Nephron (organoid): Measurements from ENCODE around the gene ADTRP.

Experiments
- H3K27ac Mint-ChIP-seq, 3 experiments: 2 replicates each; pipeline ENCODE4 v1.8.0; 2020; ENCODE audit warnings: mixed read lengths in 3 of 3, mild to moderate bottlenecking in 2 of 3, moderate library complexity in 1 of 3
- H3K27me3 Mint-ChIP-seq: 2 replicates; pipeline ENCODE4 v1.8.0; 2021; ENCODE audit warnings: low read depth, mild to moderate bottlenecking, moderate library complexity, mixed read lengths
- H3K36me3 Mint-ChIP-seq: 2 replicates; pipeline ENCODE4 v1.8.0; 2020; ENCODE audit warnings: low read depth, mixed read lengths
- H3K4me1 Mint-ChIP-seq: 2 replicates; pipeline ENCODE4 v1.8.0; 2020; ENCODE audit warnings: mixed read lengths
- H3K4me3 Mint-ChIP-seq, 3 experiments: 2 replicates each; pipeline ENCODE4 v1.8.0; 2020; ENCODE audit warnings: mild to moderate bottlenecking in 3 of 3, mixed read lengths in 3 of 3, moderate library complexity in 2 of 3
- H3K9me3 Mint-ChIP-seq: 2 replicates; pipeline ENCODE4 v1.8.0; 2020; ENCODE audit warnings: mixed read lengths
- CTCF ChIP-seq, 3 experiments: fragments of 200-600 bp; sonication (generic); IDR thresholded peaks; one replicate each; pipeline ENCODE4 v1.5.0; 2021; ENCODE audit warnings: antibody characterized with exemption in 3 of 3; ENCODE audit not compliant: unreplicated experiment in 3 of 3

Gene ADTRP

GRCh38 chr6:11705069-11705468 is 73.5 kb downstream of the ADTRP start:
- no peaks in the 10 kb centered on the region for H3K9me3 Mint-ChIP-seq
- no peak overlapping the region for H3K4me3 Mint-ChIP-seq
- peaks cover 4% of the 10 kb centered on the region for H3K27me3 Mint-ChIP-seq
- H3K36me3 Mint-ChIP-seq, result no peaks in the 10 kb centered on the region
- H3K4me1 Mint-ChIP-seq, result peaks cover 29% of the 10 kb centered on the region
- no peak for TF ChIP-seq CTCF (IDR thresholded peaks at IDR 0.05; ENCODE audit: unreplicated experiment in 3 of 3)
- H3K27ac Mint-ChIP-seq, result no peak overlapping the region

- H3K27ac Mint-ChIP-seq, result no peak overlapping the region
Observed at GRCh38 chr6:11703725-11704124, 74.9 kb downstream of the ADTRP start.

GRCh38 chr6:11702500-11703130 is 76.0 kb downstream of the ADTRP start:
- peaks cover 4% of the 10 kb centered on the region for H3K27me3 Mint-ChIP-seq
- H3K4me3 Mint-ChIP-seq, result no peak overlapping the region
- no peaks in the 10 kb centered on the region for H3K9me3 Mint-ChIP-seq
- no peak for TF ChIP-seq CTCF (IDR thresholded peaks at IDR 0.05; ENCODE audit: unreplicated experiment in 3 of 3)
- H3K36me3 Mint-ChIP-seq, result no peaks in the 10 kb centered on the region
- H3K4me1 Mint-ChIP-seq, result peaks cover 12% of the 10 kb centered on the region
- H3K27ac Mint-ChIP-seq, result no peak overlapping the region

More at GRCh38 chr6:11703725-11704124, 74.9 kb downstream of the ADTRP start:
- peaks cover 21% of the 10 kb centered on the region for H3K4me1 Mint-ChIP-seq
- no peaks in the 10 kb centered on the region for H3K9me3 Mint-ChIP-seq
- no peak overlapping the region for H3K4me3 Mint-ChIP-seq
- peaks cover 4% of the 10 kb centered on the region for H3K27me3 Mint-ChIP-seq
- no peaks in the 10 kb centered on the region for H3K36me3 Mint-ChIP-seq
- TF ChIP-seq CTCF (IDR thresholded peaks at IDR 0.05; ENCODE audit: unreplicated experiment in 3 of 3), result no peak

GRCh38 chr6:11702089-11702488 is 76.5 kb downstream of the ADTRP start:
- Mint-ChIP-seq H3K27me3 (peaks cover 4% of the 10 kb centered on the region), H3K4me3 (no peak overlapping the region), H3K27ac (no peak overlapping the region), H3K4me1 (peaks cover 9% of the 10 kb centered on the region), H3K9me3 (no peaks in the 10 kb centered on the region), H3K36me3 (no peaks in the 10 kb centered on the region)
- no peak for TF ChIP-seq CTCF (IDR thresholded peaks at IDR 0.05; ENCODE audit: unreplicated experiment in 3 of 3)

GRCh38 chr6:11701573-11701972 is 77.0 kb downstream of the ADTRP start:
- no peaks in the 10 kb centered on the region for H3K36me3 Mint-ChIP-seq
- no peak overlapping the region for H3K27ac Mint-ChIP-seq
- TF ChIP-seq CTCF (IDR thresholded peaks at IDR 0.05; ENCODE audit: unreplicated experiment in 3 of 3), result no peak

GRCh38 chr6:11700118-11700718 is 78.4 kb downstream of the ADTRP start:
- peaks cover 4% of the 10 kb centered on the region for H3K27me3 Mint-ChIP-seq
- no peak overlapping the region for H3K4me3 Mint-ChIP-seq
- no peaks in the 10 kb centered on the region for H3K36me3 Mint-ChIP-seq
- peak; percentile 40 to 60 (median 41) for TF ChIP-seq CTCF (IDR thresholded peaks at IDR 0.05; ENCODE audit: unreplicated experiment in 3 of 3)
- peaks cover 4% of the 10 kb centered on the region for H3K9me3 Mint-ChIP-seq
- H3K4me1 Mint-ChIP-seq, result no peaks in the 10 kb centered on the region
- H3K27ac Mint-ChIP-seq, result no peak overlapping the region

More at GRCh38 chr6:11701573-11701972, 77.0 kb downstream of the ADTRP start:
- Mint-ChIP-seq H3K4me3 (no peak overlapping the region), H3K4me1 (peaks cover 6% of the 10 kb centered on the region), H3K9me3 (peaks cover 2% of the 10 kb centered on the region), H3K27me3 (peaks cover 4% of the 10 kb centered on the region)
